Glomerular visceral epithelial cell (primary cell): Measurements from ENCODE around the gene TBC1D8.
A peak's percentile ranks its signal among the peaks of the same experiment; 100 is the strongest.

ENCODE experiments used
- DNase-seq: peaks from one replicate; pipeline ENCODE4 v3.0.0-alpha.2; 2016; ENCODE audit errors: extremely low spot score

The TBC1D8 gene

GRCh38 chr2:101111917-101112771 is 39.0 kb downstream of the TBC1D8 start:
- no peak for DNase-seq

GRCh38 chr2:101111262-101111838 is 39.8 kb downstream of the TBC1D8 start:
- no peak for DNase-seq

GRCh38 chr2:101109451-101110118 is 41.6 kb downstream of the TBC1D8 start:
- DNase-seq, result no peak

GRCh38 chr2:101108357-101108756 is 42.8 kb downstream of the TBC1D8 start:
- no peak for DNase-seq

- no peak for DNase-seq
Observed at GRCh38 chr2:101107241-101107640, 43.9 kb downstream of the TBC1D8 start.

- no peak for DNase-seq
Observed at GRCh38 chr2:101106453-101107181, 44.6 kb downstream of the TBC1D8 start.

- no peak for DNase-seq
Observed at GRCh38 chr2:101105654-101106053, 45.5 kb downstream of the TBC1D8 start.

GRCh38 chr2:101097638-101098037 is 53.5 kb downstream of the TBC1D8 start:
- DNase-seq, result no peak

GRCh38 chr2:101096619-101097142 is 54.5 kb downstream of the TBC1D8 start:
- DNase-seq, result no peak

- no peak for DNase-seq
Observed at GRCh38 chr2:101094351-101094750, 56.8 kb downstream of the TBC1D8 start.

GRCh38 chr2:101089942-101090799 is 61.0 kb downstream of the TBC1D8 start:
- no peak for DNase-seq

GRCh38 chr2:101089419-101089818 is 61.8 kb downstream of the TBC1D8 start:
- no peak for DNase-seq

- DNase-seq, result no peak
Observed at GRCh38 chr2:101087638-101088037, 63.5 kb downstream of the TBC1D8 start.

GRCh38 chr2:101083613-101084012 is 67.6 kb downstream of the TBC1D8 start:
- DNase-seq, result peak; percentile 11

- no peak for DNase-seq
Observed at GRCh38 chr2:101082998-101083397, 68.2 kb downstream of the TBC1D8 start.

- DNase-seq, result no peak
Observed at GRCh38 chr2:101081375-101081907, 69.7 kb downstream of the TBC1D8 start.

- no peak for DNase-seq
Observed at GRCh38 chr2:101080211-101081068, 70.7 kb downstream of the TBC1D8 start.

- no peak for DNase-seq
Observed at GRCh38 chr2:101076581-101076980, 74.6 kb downstream of the TBC1D8 start.

- peak; percentile 81 for DNase-seq
Observed at GRCh38 chr2:101064868-101065549, 86.2 kb downstream of the TBC1D8 start.
